HepG2 (cell line): ENCODE results near the gene SP5. TPM values are rescaled to one million over a fixed set of nuclear protein-coding genes. Genes with fewer than 3 reads are reported as not detected.

ENCODE experiments used
- EHMT2 ChIP-seq: fragments of 200-600 bp; sonication (generic); IDR thresholded peaks from 2 replicates; pipeline ENCODE4 v1.7.0; 2017; ENCODE audit warnings: antibody characterized with exemption, low read depth, low read length, borderline replicate concordance
- FOXC1 ChIP-seq: sonication (generic); formaldehyde crosslinking; IDR thresholded peaks from 2 replicates; pipeline ENCODE4 v1.8.0; 2022; ENCODE audit warnings: mild to moderate bottlenecking, missing genetic modification reagents, borderline replicate concordance
- HNRNPH1 ChIP-seq: fragments of 200-400 bp; formaldehyde crosslinking; optimal IDR thresholded peaks from 2 replicates; pipeline ENCODE3; 2017; ENCODE audit warnings: mild to moderate bottlenecking, low read depth, low read length
- KDM2A ChIP-seq: sonication (generic); formaldehyde crosslinking; IDR thresholded peaks from 2 replicates; pipeline ENCODE4 v1.4.0; 2020; ENCODE audit warnings: low read depth, missing genetic modification reagents, borderline replicate concordance
- REPIN1 ChIP-seq: sonication (generic); formaldehyde crosslinking; IDR thresholded peaks from 2 replicates; pipeline ENCODE4 v1.8.0; 2022; ENCODE audit warnings: missing genetic modification reagents, low read depth, mild to moderate bottlenecking, borderline replicate concordance
- SIX4 ChIP-seq: sonication (generic); formaldehyde crosslinking; IDR thresholded peaks from 2 replicates; pipeline ENCODE4 v1.4.0; 2020; ENCODE audit warnings: missing genetic modification reagents
- SP5 ChIP-seq: IDR thresholded peaks from 2 replicates; pipeline ENCODE4 v1.6.1; 2016; ENCODE audit warnings: low read depth, borderline replicate concordance
- TMF1 ChIP-seq: sonication (generic); formaldehyde crosslinking; IDR thresholded peaks from 2 replicates; pipeline ENCODE4 v1.8.1; 2022; ENCODE audit warnings: low read depth, missing genetic modification reagents
- YEATS4 ChIP-seq: sonication (generic); formaldehyde crosslinking; IDR thresholded peaks from 2 replicates; pipeline ENCODE4 v1.4.0; 2020; ENCODE audit warnings: missing genetic modification reagents, borderline replicate concordance
- ZMAT3 ChIP-seq: sonication (generic); formaldehyde crosslinking; conservative IDR thresholded peaks from 2 replicates; pipeline ENCODE4 v1.7.0; 2021; ENCODE audit warnings: missing genetic modification reagents
- ZNF253 ChIP-seq: sonication (generic); formaldehyde crosslinking; IDR thresholded peaks from 2 replicates; pipeline ENCODE4 v1.8.0; 2022; ENCODE audit warnings: mild to moderate bottlenecking, missing genetic modification reagents, borderline replicate concordance
- ZNF264 ChIP-seq: sonication (generic); formaldehyde crosslinking; IDR thresholded peaks from 2 replicates; pipeline ENCODE4 v1.4.0; 2020; ENCODE audit warnings: missing genetic modification reagents
- ZNF615 ChIP-seq: sonication (generic); formaldehyde crosslinking; IDR thresholded peaks from 2 replicates; pipeline ENCODE4 v1.5.0; 2020; ENCODE audit warnings: mild to moderate bottlenecking, missing genetic modification reagents, borderline replicate concordance
- ZNF720 ChIP-seq: sonication (generic); formaldehyde crosslinking; IDR thresholded peaks from 2 replicates; pipeline ENCODE4 v1.4.0; 2020; ENCODE audit warnings: missing genetic modification reagents
- ZNF746 ChIP-seq: sonication (generic); formaldehyde crosslinking; IDR thresholded peaks from 2 replicates; pipeline ENCODE4 v1.8.0; 2022; ENCODE audit warnings: mild to moderate bottlenecking, missing genetic modification reagents
- polyA plus RNA-seq, 8 experiments: library from polyadenylated mRNA; depleted of rRNA in 3 of 8; stranded (reverse) in 7 of 8; unstranded in 1 of 8; fragments of >200 nt; fragmentation: Illumina TruSeq in 4 of 8; extraction: Trizol in 4 of 8; gene quantifications; 2 replicates each; pipeline versions ENCODE4 v1.2.1 to v1.2.3, GENCODE V29; 2011 to 2016; ENCODE audit warnings: low read depth in 4 of 8, missing spikeins in 1 of 8, mixed read lengths in 1 of 8; ENCODE audit not compliant: insufficient read depth in 1 of 8
- total RNA-seq, 5 experiments: library from RNA; depleted of rRNA; stranded (reverse); fragments of >200 nt; fragmentation: Illumina TruSeq; extraction: Trizol; gene quantifications; 2 replicates each; pipeline ENCODE4 v1.2.3, GENCODE V29; 2016; ENCODE audit warnings: low read depth in 1 of 5
- TF ChIP-seq, protein P1 (sequence below): sonication (generic); formaldehyde crosslinking; conservative IDR thresholded peaks from 2 replicates; pipeline ENCODE4 v1.8.1; 2023; ENCODE audit warnings: missing genetic modification reagents
- TF ChIP-seq, protein P2 (sequence below): sonication (generic); formaldehyde crosslinking; IDR thresholded peaks from 2 replicates; pipeline ENCODE4 v1.5.1; 2020; ENCODE audit warnings: mild to moderate bottlenecking, missing genetic modification reagents, borderline replicate concordance
- TF ChIP-seq, protein P3 (sequence below): sonication (generic); formaldehyde crosslinking; IDR thresholded peaks from 2 replicates; pipeline ENCODE4 v1.4.0; 2020; ENCODE audit warnings: mild to moderate bottlenecking, missing genetic modification reagents
- TF ChIP-seq, protein P4 (sequence below): sonication (generic); formaldehyde crosslinking; IDR thresholded peaks from 2 replicates; pipeline ENCODE4 v1.9.0; 2021; ENCODE audit warnings: missing genetic modification reagents, borderline replicate concordance
- TF ChIP-seq, protein P5 (sequence below): IDR thresholded peaks from 2 replicates; pipeline ENCODE4 v1.6.1; 2016; ENCODE audit warnings: control low read depth

The SP5 gene
- total and polyA plus RNA-seq, 2 of the 13 experiments (the other 11 are each of a cell fraction or from before 2014, with no cell fraction given): 50.8 to 119 TPM

DNA sequence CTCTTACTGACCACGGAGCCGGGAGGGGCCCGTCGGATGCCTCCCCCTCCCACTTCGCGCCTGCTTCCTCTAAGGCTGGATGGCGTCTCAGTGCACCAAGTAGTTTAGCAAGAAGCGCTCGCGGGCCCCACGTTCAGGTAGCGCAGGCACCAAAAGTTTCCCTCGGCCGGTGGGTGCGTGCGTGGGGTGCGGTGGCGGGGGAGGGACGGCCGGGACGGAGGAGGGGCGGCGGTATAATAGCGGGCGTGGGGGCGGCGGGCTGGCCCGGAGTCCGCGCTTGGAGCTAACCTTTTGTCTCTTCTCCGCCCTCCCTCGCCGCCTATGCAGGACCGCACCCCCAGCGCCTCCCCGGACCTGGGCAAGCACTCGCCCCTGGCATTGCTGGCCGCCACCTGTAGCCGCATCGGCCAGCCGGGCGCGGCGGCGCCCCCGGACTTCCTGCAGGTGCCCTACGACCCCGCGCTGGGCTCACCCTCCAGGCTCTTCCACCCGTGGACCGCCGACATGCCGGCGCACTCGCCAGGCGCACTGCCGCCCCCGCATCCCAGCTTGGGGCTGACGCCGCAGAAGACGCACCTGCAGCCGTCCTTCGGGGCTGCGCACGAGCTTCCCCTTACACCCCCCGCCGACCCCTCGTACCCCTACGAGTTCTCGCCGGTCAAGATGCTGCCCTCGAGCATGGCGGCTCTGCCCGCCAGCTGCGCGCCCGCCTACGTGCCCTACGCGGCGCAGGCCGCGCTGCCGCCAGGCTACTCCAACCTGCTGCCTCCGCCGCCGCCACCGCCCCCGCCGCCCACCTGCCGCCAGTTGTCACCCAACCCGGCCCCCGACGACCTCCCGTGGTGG is 1.0 kb downstream of the SP5 start (continued):
- TF ChIP-seq, protein P1, sequence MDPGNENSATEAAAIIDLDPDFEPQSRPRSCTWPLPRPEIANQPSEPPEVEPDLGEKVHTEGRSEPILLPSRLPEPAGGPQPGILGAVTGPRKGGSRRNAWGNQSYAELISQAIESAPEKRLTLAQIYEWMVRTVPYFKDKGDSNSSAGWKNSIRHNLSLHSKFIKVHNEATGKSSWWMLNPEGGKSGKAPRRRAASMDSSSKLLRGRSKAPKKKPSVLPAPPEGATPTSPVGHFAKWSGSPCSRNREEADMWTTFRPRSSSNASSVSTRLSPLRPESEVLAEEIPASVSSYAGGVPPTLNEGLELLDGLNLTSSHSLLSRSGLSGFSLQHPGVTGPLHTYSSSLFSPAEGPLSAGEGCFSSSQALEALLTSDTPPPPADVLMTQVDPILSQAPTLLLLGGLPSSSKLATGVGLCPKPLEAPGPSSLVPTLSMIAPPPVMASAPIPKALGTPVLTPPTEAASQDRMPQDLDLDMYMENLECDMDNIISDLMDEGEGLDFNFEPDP: 0 out of 2 replicates have a peak, but pooled peaks have one; percentile 5
- TF ChIP-seq YEATS4: no peak
- no peak for TF ChIP-seq ZNF264 (CRISPR knock-in tag)
- TF ChIP-seq TMF1: peak; percentile 24; the same call in 1 of the 2 replicates
- TF ChIP-seq FOXC1: no peak
- TF ChIP-seq, protein P2, sequence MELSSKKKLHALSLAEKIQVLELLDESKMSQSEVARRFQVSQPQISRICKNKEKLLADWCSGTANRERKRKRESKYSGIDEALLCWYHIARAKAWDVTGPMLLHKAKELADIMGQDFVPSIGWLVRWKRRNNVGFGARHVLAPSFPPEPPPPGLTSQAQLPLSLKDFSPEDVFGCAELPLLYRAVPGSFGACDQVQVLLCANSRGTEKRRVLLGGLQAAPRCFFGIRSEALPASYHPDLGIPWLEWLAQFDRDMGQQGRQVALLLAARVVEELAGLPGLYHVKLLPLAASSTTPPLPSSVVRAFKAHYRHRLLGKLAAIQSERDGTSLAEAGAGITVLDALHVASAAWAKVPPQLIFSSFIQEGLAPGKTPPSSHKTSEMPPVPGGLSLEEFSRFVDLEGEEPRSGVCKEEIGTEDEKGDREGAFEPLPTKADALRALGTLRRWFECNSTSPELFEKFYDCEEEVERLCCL (CRISPR knock-in tag): no peak
- TF ChIP-seq HNRNPH1: peak; percentile 69
- TF ChIP-seq, protein P3, sequence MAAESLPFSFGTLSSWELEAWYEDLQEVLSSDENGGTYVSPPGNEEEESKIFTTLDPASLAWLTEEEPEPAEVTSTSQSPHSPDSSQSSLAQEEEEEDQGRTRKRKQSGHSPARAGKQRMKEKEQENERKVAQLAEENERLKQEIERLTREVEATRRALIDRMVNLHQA (CRISPR knock-in tag): no peak
- peak; percentile 26; the same call in 1 of the 2 replicates for TF ChIP-seq ZNF746 (CRISPR knock-in tag)
- TF ChIP-seq, protein P4, sequence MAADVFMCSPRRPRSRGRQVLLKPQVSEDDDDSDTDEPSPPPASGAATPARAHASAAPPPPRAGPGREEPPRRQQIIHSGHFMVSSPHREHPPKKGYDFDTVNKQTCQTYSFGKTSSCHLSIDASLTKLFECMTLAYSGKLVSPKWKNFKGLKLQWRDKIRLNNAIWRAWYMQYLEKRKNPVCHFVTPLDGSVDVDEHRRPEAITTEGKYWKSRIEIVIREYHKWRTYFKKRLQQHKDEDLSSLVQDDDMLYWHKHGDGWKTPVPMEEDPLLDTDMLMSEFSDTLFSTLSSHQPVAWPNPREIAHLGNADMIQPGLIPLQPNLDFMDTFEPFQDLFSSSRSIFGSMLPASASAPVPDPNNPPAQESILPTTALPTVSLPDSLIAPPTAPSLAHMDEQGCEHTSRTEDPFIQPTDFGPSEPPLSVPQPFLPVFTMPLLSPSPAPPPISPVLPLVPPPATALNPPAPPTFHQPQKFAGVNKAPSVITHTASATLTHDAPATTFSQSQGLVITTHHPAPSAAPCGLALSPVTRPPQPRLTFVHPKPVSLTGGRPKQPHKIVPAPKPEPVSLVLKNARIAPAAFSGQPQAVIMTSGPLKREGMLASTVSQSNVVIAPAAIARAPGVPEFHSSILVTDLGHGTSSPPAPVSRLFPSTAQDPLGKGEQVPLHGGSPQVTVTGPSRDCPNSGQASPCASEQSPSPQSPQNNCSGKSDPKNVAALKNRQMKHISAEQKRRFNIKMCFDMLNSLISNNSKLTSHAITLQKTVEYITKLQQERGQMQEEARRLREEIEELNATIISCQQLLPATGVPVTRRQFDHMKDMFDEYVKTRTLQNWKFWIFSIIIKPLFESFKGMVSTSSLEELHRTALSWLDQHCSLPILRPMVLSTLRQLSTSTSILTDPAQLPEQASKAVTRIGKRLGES (CRISPR knock-in tag): no peak
- TF ChIP-seq, protein P5, sequence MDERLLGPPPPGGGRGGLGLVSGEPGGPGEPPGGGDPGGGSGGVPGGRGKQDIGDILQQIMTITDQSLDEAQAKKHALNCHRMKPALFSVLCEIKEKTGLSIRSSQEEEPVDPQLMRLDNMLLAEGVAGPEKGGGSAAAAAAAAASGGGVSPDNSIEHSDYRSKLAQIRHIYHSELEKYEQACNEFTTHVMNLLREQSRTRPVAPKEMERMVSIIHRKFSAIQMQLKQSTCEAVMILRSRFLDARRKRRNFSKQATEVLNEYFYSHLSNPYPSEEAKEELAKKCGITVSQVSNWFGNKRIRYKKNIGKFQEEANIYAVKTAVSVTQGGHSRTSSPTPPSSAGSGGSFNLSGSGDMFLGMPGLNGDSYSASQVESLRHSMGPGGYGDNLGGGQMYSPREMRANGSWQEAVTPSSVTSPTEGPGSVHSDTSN (CRISPR knock-in tag): no peak
- no peak for TF ChIP-seq EHMT2
- no peak for TF ChIP-seq ZNF253
- 0 out of 2 replicates have a peak, but pooled peaks have one; percentile 68 for TF ChIP-seq ZNF615 (CRISPR knock-in tag)
- peak; percentile 4; the same call in 1 of the 2 replicates for TF ChIP-seq KDM2A (CRISPR knock-in tag)
- peak; percentile 40; the same call in 1 of the 2 replicates for TF ChIP-seq SP5
- TF ChIP-seq REPIN1 (CRISPR knock-in tag): no peak
- 0 out of 2 replicates have a peak, but pooled peaks have one; percentile 49 for TF ChIP-seq ZNF720
- TF ChIP-seq ZMAT3 (CRISPR knock-in tag): 0 out of 2 replicates have a peak, but pooled peaks have one; percentile 11
- TF ChIP-seq SIX4: peak; percentile 28; the same call in 1 of the 2 replicates
